Endothelial cell of umbilical vein (primary cell): ENCODE measurements around the gene ARRB1. TPM values are rescaled to one million over a fixed set of nuclear protein-coding genes. Genes with fewer than 3 reads are reported as not detected.

ENCODE experiments used
- BruUV-seq: library from RNA; stranded (reverse); fragments of 400-500 nt; replicated peaks from 2 replicates; lab custom pipeline; 2021; lab: Mats Ljungman, UMichigan
- CTCF ChIA-PET: fragments of 300-600, 350-600 bp; sonication (Branson Sonifier 250); formaldehyde crosslinking; loops from one replicate; lab custom pipeline; 2021; ENCODE audit warnings: antibody characterized with exemption, inconsistent platforms; lab: Charles Lee
- POLR2A ChIA-PET: fragments of 300-600, 350-600 bp; sonication (Branson Sonifier 250); formaldehyde crosslinking; loops from one replicate; lab custom pipeline; 2021; ENCODE audit warnings: antibody characterized with exemption, inconsistent platforms; lab: Charles Lee
- DNase-seq: peaks from one replicate; pipeline ENCODE4 v3.0.0-alpha.2; 2011; ENCODE audit warnings: low read depth, low spot score
- FAIRE-seq: peaks from 2 replicates; lab custom pipeline; 2011; peaks lifted over from hg19 to GRCh38; lab: Jason Lieb, UNC
- H2AFZ ChIP-seq: 2 replicates; pipeline ENCODE4 v1.6.0; 2012; ENCODE audit warnings: low read depth, low read length, control low read depth, inconsistent platforms
- H3K27ac ChIP-seq: 2 replicates; pipeline ENCODE4 v1.5.1; 2011; ENCODE audit warnings: low read depth, mild to moderate bottlenecking, control low read depth, low read length, moderate library complexity; ENCODE audit not compliant: insufficient read depth
- H3K27me3 ChIP-seq, 2 experiments: 2 replicates each; pipeline versions ENCODE4 v1.6.0 to v1.6.1; 2011; ENCODE audit warnings: low read length in 2 of 2, mixed read lengths in 1 of 2; ENCODE audit not compliant: control insufficient read depth in 2 of 2, insufficient read depth in 2 of 2
- H3K36me3 ChIP-seq, 2 experiments: 2 replicates in 1 of 2; 3 replicates in 1 of 2; pipeline ENCODE4 v1.5.1; 2011; ENCODE audit warnings: low read length in 2 of 2, mild to moderate bottlenecking in 1 of 2, moderate library complexity in 1 of 2; ENCODE audit not compliant: control insufficient read depth in 2 of 2, insufficient read depth in 2 of 2; ENCODE audit errors: extremely low read depth in 1 of 2
- H3K4me1 ChIP-seq: 3 replicates; pipeline ENCODE4 v1.5.1; 2011; ENCODE audit warnings: mild to moderate bottlenecking, low read length; ENCODE audit not compliant: control insufficient read depth, insufficient read depth; ENCODE audit errors: extremely low read depth
- H3K4me2 ChIP-seq: 2 replicates; pipeline ENCODE4 v1.6.1; 2011; ENCODE audit warnings: low read length, control low read depth, mixed read lengths; ENCODE audit not compliant: insufficient read depth
- H3K4me3 ChIP-seq, 3 experiments: fragments of 200-600 bp in 1 of 3; sonication (generic), shearing (Covaris generic) in 1 of 3; replicated peaks in 1 of 3; 2 replicates each; pipeline ENCODE4 v1.5.1; 2011 to 2016; ENCODE audit warnings: control low read depth in 3 of 3, low read length in 3 of 3, mild to moderate bottlenecking in 2 of 3, inconsistent platforms in 1 of 3, low read depth in 1 of 3, moderate library complexity in 1 of 3; ENCODE audit not compliant: insufficient read depth in 1 of 3
- H3K79me2 ChIP-seq: 2 replicates; pipeline ENCODE4 v1.6.0; 2012; ENCODE audit warnings: low read length, inconsistent platforms; ENCODE audit not compliant: control insufficient read depth, insufficient read depth
- H3K9ac ChIP-seq: replicated peaks from 2 replicates; pipeline ENCODE3; 2011; ENCODE audit warnings: low read length, control low read depth; ENCODE audit not compliant: insufficient read depth; ENCODE audit errors: extremely low read depth
- H3K9me1 ChIP-seq: replicated peaks from 3 replicates; pipeline ENCODE4 v1.6.0; 2011; ENCODE audit warnings: mild to moderate bottlenecking, low read length; ENCODE audit not compliant: control insufficient read depth, insufficient read depth; ENCODE audit errors: extremely low read depth
- H3K9me3 ChIP-seq: replicated peaks from 2 replicates; pipeline ENCODE4 v1.5.1; 2012; ENCODE audit warnings: low read length, inconsistent platforms; ENCODE audit not compliant: control insufficient read depth, insufficient read depth
- H4K20me1 ChIP-seq: replicated peaks from 2 replicates; pipeline ENCODE3; 2011; ENCODE audit warnings: mild to moderate bottlenecking, low read length; ENCODE audit not compliant: control insufficient read depth, insufficient read depth; ENCODE audit errors: extremely low read depth
- CTCF ChIP-seq, 2 donors: IDR thresholded peaks; 1 replicate in 1 of 2; 2 replicates in 1 of 2; pipeline ENCODE4 v1.5.1; 2011; ENCODE audit warnings: low read length in 2 of 2, mild to moderate bottlenecking in 2 of 2, moderate library complexity in 2 of 2, control low read depth in 1 of 2, inconsistent platforms in 1 of 2, low read depth in 1 of 2; ENCODE audit not compliant: insufficient read depth in 1 of 2; ENCODE audit errors: extremely low read depth in 1 of 2
- EZH2 ChIP-seq: IDR thresholded peaks from 2 replicates; pipeline ENCODE4 v1.6.1; 2012; ENCODE audit warnings: borderline replicate concordance, low read depth, mild to moderate bottlenecking, moderate library complexity, low read length, inconsistent platforms; ENCODE audit not compliant: severe bottlenecking
- FOS ChIP-seq: IDR thresholded peaks from 2 replicates; pipeline ENCODE4 v1.6.1; 2011; ENCODE audit warnings: mild to moderate bottlenecking, low read length, moderate library complexity, borderline replicate concordance; ENCODE audit not compliant: insufficient read depth
- GATA2 ChIP-seq: IDR thresholded peaks from 2 replicates; pipeline ENCODE4 v1.7.0; 2011; ENCODE audit warnings: low read depth, mild to moderate bottlenecking, moderate library complexity, mixed read lengths, low read length; ENCODE audit not compliant: insufficient read length, insufficient read depth
- JUN ChIP-seq: IDR thresholded peaks from 2 replicates; pipeline ENCODE4 v1.6.1; 2011; ENCODE audit warnings: borderline replicate concordance, low read depth; ENCODE audit not compliant: insufficient read length, insufficient read depth
- MYC ChIP-seq: IDR thresholded peaks from one replicate; pipeline ENCODE4 v1.6.1; 2011; ENCODE audit warnings: mild to moderate bottlenecking, low read depth, low read length
- POLR2A ChIP-seq: IDR thresholded peaks from 2 replicates; pipeline ENCODE4 v1.6.1; 2012; ENCODE audit warnings: low read depth, mild to moderate bottlenecking, control low read depth, low read length
- POLR2AphosphoS5 ChIP-seq: IDR thresholded peaks from 2 replicates; pipeline ENCODE4 v1.6.1; 2012; ENCODE audit warnings: low read depth, mild to moderate bottlenecking, control low read depth, low read length, moderate library complexity; ENCODE audit not compliant: insufficient read depth
- dilution Hi-C: fragments of 300-500 bp; cut with MboI; formaldehyde crosslinking; loops from one replicate; pipeline ENCODE4 v1.15.0; 2019; ENCODE audit warnings: low sequenced_read_pairs; ENCODE audit not compliant: extremely low pct_ligation_motif_present
- intact Hi-C: fragments of 100-400 bp; cut with micrococcal nuclease; formaldehyde crosslinking; loops from one replicate; pipeline ENCODE4 v1.10.0; 2022
- polyA plus RNA-seq, 4 experiments: library from polyadenylated mRNA; depleted of rRNA in 3 of 4; stranded (reverse) in 3 of 4; unstranded in 1 of 4; fragments of >200 nt; gene quantifications; 2 replicates each; pipeline versions ENCODE4 v1.2.1 to v1.2.3, GENCODE V29; 2011 to 2012; ENCODE audit warnings: missing spikeins in 1 of 4
- total RNA-seq: library from RNA; stranded (reverse); gene quantifications from 2 replicates; pipeline ENCODE4 v1.2.3, GENCODE V29; 2021
- TF ChIP-seq, protein P1 (sequence below): IDR thresholded peaks from 2 replicates; pipeline ENCODE4 v1.6.1; 2011; ENCODE audit not compliant: insufficient read depth, insufficient read length

Gene ARRB1
- total and polyA plus RNA-seq, 2 donors (not counting 3 experiments of a cell fraction or from before 2014, with no cell fraction given) = 63.9 to 92.6 TPM

DNA sequence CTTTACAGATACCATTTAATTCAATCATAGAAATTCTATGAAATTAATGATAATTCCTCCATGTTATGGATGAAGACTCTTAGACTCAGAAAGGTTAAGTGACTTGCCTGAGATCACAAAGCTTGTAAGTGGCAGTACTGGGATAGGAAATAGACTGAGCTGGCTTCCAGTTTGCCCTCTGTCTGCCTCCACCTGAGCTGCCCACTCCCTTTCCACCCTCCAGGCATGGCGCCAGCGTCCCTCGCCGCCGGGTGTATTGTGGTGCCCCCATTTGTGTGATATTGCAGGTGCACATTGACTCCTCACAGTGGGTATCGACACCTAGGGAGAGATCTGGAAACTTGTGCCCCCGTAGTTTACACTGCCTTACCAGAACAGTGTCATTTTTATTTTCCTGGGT is 38.5 kb upstream of the ARRB1 start:
- DNase-seq = no peak
- dilution Hi-C loops (no loop called here), intact Hi-C loops (loop anchor here (5.0 kb wide), 1 partner anchor 37 kb away; no protein-coding TSS in a partner anchor)
- H4K20me1 ChIP-seq = no peaks in the 10 kb centered on the region
- no peaks in the 10 kb centered on the region for H3K79me2 ChIP-seq
- H3K9me1 ChIP-seq = no peaks in the 10 kb centered on the region
- no peak overlapping the region for H3K4me3 ChIP-seq
- peaks cover 17% of the 10 kb centered on the region for H3K4me1 ChIP-seq
- no peak overlapping the region for H3K27ac ChIP-seq
- TF ChIP-seq FOS (no peak), POLR2A (no peak), JUN (no peak), GATA2 (no peak), EZH2 (no peak), MYC (no peak), POLR2AphosphoS5 (no peak), CTCF (IDR thresholded peaks at IDR 0.05; ENCODE audit: extremely low read depth in 1 of 2, insufficient read depth in 1 of 2, low read depth in 1 of 2, low read length in 2 of 2) (no peak)
- TF ChIP-seq, protein P1, sequence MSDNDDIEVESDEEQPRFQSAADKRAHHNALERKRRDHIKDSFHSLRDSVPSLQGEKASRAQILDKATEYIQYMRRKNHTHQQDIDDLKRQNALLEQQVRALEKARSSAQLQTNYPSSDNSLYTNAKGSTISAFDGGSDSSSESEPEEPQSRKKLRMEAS = no peak
- BruUV-seq = no TSS peak
- no peak overlapping the region for H3K9ac ChIP-seq
- H3K4me2 ChIP-seq = no peak overlapping the region
- no peak overlapping the region for H2AFZ ChIP-seq
- ChIA-PET CTCF (interaction anchor here (1.6 to 10.6 kb wide), 9 partner anchors 9 to 144 kb away, joined by 6 to 166 read pairs (median 22); partner anchors contain the start of gene RPS3), POLR2A (no interaction called here)
- no peak for FAIRE-seq
- H3K36me3 ChIP-seq = no peaks in the 10 kb centered on the region
- H3K9me3 ChIP-seq = no peaks in the 10 kb centered on the region
- H3K27me3 ChIP-seq = no peaks in the 10 kb centered on the region
